Endothelial cell of umbilical vein (primary cell): ENCODE results near the gene RAB32. TPM values are rescaled to one million over a fixed set of nuclear protein-coding genes. Genes with fewer than 3 reads are reported as not detected.

ENCODE experiments used
- BruUV-seq: library from RNA; stranded (reverse); fragments of 400-500 nt; replicated peaks from 2 replicates; lab custom pipeline; 2021; lab: Mats Ljungman, UMichigan
- CTCF ChIA-PET: fragments of 300-600, 350-600 bp; sonication (Branson Sonifier 250); formaldehyde crosslinking; loops from one replicate; lab custom pipeline; 2021; ENCODE audit warnings: antibody characterized with exemption, inconsistent platforms; lab: Charles Lee
- POLR2A ChIA-PET: fragments of 300-600, 350-600 bp; sonication (Branson Sonifier 250); formaldehyde crosslinking; loops from one replicate; lab custom pipeline; 2021; ENCODE audit warnings: antibody characterized with exemption, inconsistent platforms; lab: Charles Lee
- DNase-seq: peaks from one replicate; pipeline ENCODE4 v3.0.0-alpha.2; 2011; ENCODE audit warnings: low read depth, low spot score
- FAIRE-seq: peaks from 2 replicates; lab custom pipeline; 2011; peaks lifted over from hg19 to GRCh38; lab: Jason Lieb, UNC
- H2AFZ ChIP-seq: 2 replicates; pipeline ENCODE4 v1.6.0; 2012; ENCODE audit warnings: low read depth, low read length, control low read depth, inconsistent platforms
- H3K27ac ChIP-seq: 2 replicates; pipeline ENCODE4 v1.5.1; 2011; ENCODE audit warnings: low read depth, mild to moderate bottlenecking, control low read depth, low read length, moderate library complexity; ENCODE audit not compliant: insufficient read depth
- H3K27me3 ChIP-seq, 2 experiments: 2 replicates each; pipeline versions ENCODE4 v1.6.0 to v1.6.1; 2011; ENCODE audit warnings: low read length in 2 of 2, mixed read lengths in 1 of 2; ENCODE audit not compliant: control insufficient read depth in 2 of 2, insufficient read depth in 2 of 2
- H3K36me3 ChIP-seq, 2 experiments: 2 replicates in 1 of 2; 3 replicates in 1 of 2; pipeline ENCODE4 v1.5.1; 2011; ENCODE audit warnings: low read length in 2 of 2, mild to moderate bottlenecking in 1 of 2, moderate library complexity in 1 of 2; ENCODE audit not compliant: control insufficient read depth in 2 of 2, insufficient read depth in 2 of 2; ENCODE audit errors: extremely low read depth in 1 of 2
- H3K4me1 ChIP-seq: 3 replicates; pipeline ENCODE4 v1.5.1; 2011; ENCODE audit warnings: mild to moderate bottlenecking, low read length; ENCODE audit not compliant: control insufficient read depth, insufficient read depth; ENCODE audit errors: extremely low read depth
- H3K4me2 ChIP-seq: 2 replicates; pipeline ENCODE4 v1.6.1; 2011; ENCODE audit warnings: low read length, control low read depth, mixed read lengths; ENCODE audit not compliant: insufficient read depth
- H3K4me3 ChIP-seq, 3 experiments: fragments of 200-600 bp in 1 of 3; sonication (generic), shearing (Covaris generic) in 1 of 3; replicated peaks in 1 of 3; 2 replicates each; pipeline ENCODE4 v1.5.1; 2011 to 2016; ENCODE audit warnings: control low read depth in 3 of 3, low read length in 3 of 3, mild to moderate bottlenecking in 2 of 3, inconsistent platforms in 1 of 3, low read depth in 1 of 3, moderate library complexity in 1 of 3; ENCODE audit not compliant: insufficient read depth in 1 of 3
- H3K79me2 ChIP-seq: 2 replicates; pipeline ENCODE4 v1.6.0; 2012; ENCODE audit warnings: low read length, inconsistent platforms; ENCODE audit not compliant: control insufficient read depth, insufficient read depth
- H3K9ac ChIP-seq: replicated peaks from 2 replicates; pipeline ENCODE3; 2011; ENCODE audit warnings: low read length, control low read depth; ENCODE audit not compliant: insufficient read depth; ENCODE audit errors: extremely low read depth
- H3K9me1 ChIP-seq: replicated peaks from 3 replicates; pipeline ENCODE4 v1.6.0; 2011; ENCODE audit warnings: mild to moderate bottlenecking, low read length; ENCODE audit not compliant: control insufficient read depth, insufficient read depth; ENCODE audit errors: extremely low read depth
- H3K9me3 ChIP-seq: replicated peaks from 2 replicates; pipeline ENCODE4 v1.5.1; 2012; ENCODE audit warnings: low read length, inconsistent platforms; ENCODE audit not compliant: control insufficient read depth, insufficient read depth
- H4K20me1 ChIP-seq: replicated peaks from 2 replicates; pipeline ENCODE3; 2011; ENCODE audit warnings: mild to moderate bottlenecking, low read length; ENCODE audit not compliant: control insufficient read depth, insufficient read depth; ENCODE audit errors: extremely low read depth
- EZH2 ChIP-seq: IDR thresholded peaks from 2 replicates; pipeline ENCODE4 v1.6.1; 2012; ENCODE audit warnings: borderline replicate concordance, low read depth, mild to moderate bottlenecking, moderate library complexity, low read length, inconsistent platforms; ENCODE audit not compliant: severe bottlenecking
- FOS ChIP-seq: IDR thresholded peaks from 2 replicates; pipeline ENCODE4 v1.6.1; 2011; ENCODE audit warnings: mild to moderate bottlenecking, low read length, moderate library complexity, borderline replicate concordance; ENCODE audit not compliant: insufficient read depth
- GATA2 ChIP-seq: IDR thresholded peaks from 2 replicates; pipeline ENCODE4 v1.7.0; 2011; ENCODE audit warnings: low read depth, mild to moderate bottlenecking, moderate library complexity, mixed read lengths, low read length; ENCODE audit not compliant: insufficient read length, insufficient read depth
- JUN ChIP-seq: IDR thresholded peaks from 2 replicates; pipeline ENCODE4 v1.6.1; 2011; ENCODE audit warnings: borderline replicate concordance, low read depth; ENCODE audit not compliant: insufficient read length, insufficient read depth
- MYC ChIP-seq: IDR thresholded peaks from one replicate; pipeline ENCODE4 v1.6.1; 2011; ENCODE audit warnings: mild to moderate bottlenecking, low read depth, low read length
- POLR2A ChIP-seq: IDR thresholded peaks from 2 replicates; pipeline ENCODE4 v1.6.1; 2012; ENCODE audit warnings: low read depth, mild to moderate bottlenecking, control low read depth, low read length
- POLR2AphosphoS5 ChIP-seq: IDR thresholded peaks from 2 replicates; pipeline ENCODE4 v1.6.1; 2012; ENCODE audit warnings: low read depth, mild to moderate bottlenecking, control low read depth, low read length, moderate library complexity; ENCODE audit not compliant: insufficient read depth
- dilution Hi-C: fragments of 300-500 bp; cut with MboI; formaldehyde crosslinking; loops from one replicate; pipeline ENCODE4 v1.15.0; 2019; ENCODE audit warnings: low sequenced_read_pairs; ENCODE audit not compliant: extremely low pct_ligation_motif_present
- intact Hi-C: fragments of 100-400 bp; cut with micrococcal nuclease; formaldehyde crosslinking; loops from one replicate; pipeline ENCODE4 v1.10.0; 2022
- polyA plus RNA-seq, 4 experiments: library from polyadenylated mRNA; depleted of rRNA in 3 of 4; stranded (reverse) in 3 of 4; unstranded in 1 of 4; fragments of >200 nt; gene quantifications; 2 replicates each; pipeline versions ENCODE4 v1.2.1 to v1.2.3, GENCODE V29; 2011 to 2012; ENCODE audit warnings: missing spikeins in 1 of 4
- total RNA-seq: library from RNA; stranded (reverse); gene quantifications from 2 replicates; pipeline ENCODE4 v1.2.3, GENCODE V29; 2021
- TF ChIP-seq, protein P1 (sequence below): IDR thresholded peaks from 2 replicates; pipeline ENCODE4 v1.6.1; 2011; ENCODE audit not compliant: insufficient read depth, insufficient read length
- TF ChIP-seq, protein P2 (sequence below), 2 donors: IDR thresholded peaks; 1 replicate in 1 of 2; 2 replicates in 1 of 2; pipeline ENCODE4 v1.5.1; 2011; ENCODE audit warnings: low read length in 2 of 2, mild to moderate bottlenecking in 2 of 2, moderate library complexity in 2 of 2, control low read depth in 1 of 2, inconsistent platforms in 1 of 2, low read depth in 1 of 2; ENCODE audit not compliant: insufficient read depth in 1 of 2; ENCODE audit errors: extremely low read depth in 1 of 2

Gene RAB32
- total and polyA plus RNA-seq, 2 donors (not counting 3 experiments of a cell fraction or from before 2014, with no cell fraction given): 49.6 to 78.3 TPM

DNA sequence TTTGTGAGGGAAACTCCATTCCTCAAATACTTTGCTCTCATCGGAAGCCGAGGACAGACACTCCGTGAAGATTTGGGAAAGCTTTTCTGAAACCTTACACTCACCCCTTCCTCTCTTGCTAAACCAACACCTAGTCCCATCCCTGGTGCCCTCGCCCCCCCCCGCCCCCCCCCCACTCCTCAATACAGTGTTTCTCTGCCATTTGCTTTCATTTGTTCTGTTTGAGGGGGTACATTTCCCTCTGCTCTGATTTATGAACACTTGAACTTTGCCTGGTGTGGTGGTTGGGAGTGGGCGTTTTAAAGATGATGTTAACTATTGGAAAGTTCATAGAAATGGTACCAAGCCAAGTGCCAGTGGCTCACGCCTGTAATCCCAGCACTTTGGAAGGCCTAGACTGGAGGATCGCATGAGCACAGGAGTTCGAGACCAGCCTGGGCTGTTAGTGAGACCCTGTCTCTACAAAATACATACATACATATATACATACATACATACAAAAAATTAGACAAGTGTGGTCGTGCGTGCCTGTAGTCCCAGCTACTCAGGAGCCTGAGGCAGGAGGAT is 1.1 kb downstream of the RAB32 start:
- ChIA-PET CTCF (interaction anchor here (0.8 to 2.6 kb wide), 6 partner anchors 10 to 615 kb away, joined by 3 to 10 read pairs (median 4); no protein-coding TSS in a partner anchor), POLR2A (no interaction called here)
- DNase-seq (peak; percentile 16), FAIRE-seq (peak; percentile 26)
- Histone ChIP-seq H2AFZ (peak overlapping the region; percentile 3), H3K36me3 (no peaks in the 10 kb centered on the region), H3K27ac (peak overlapping the region; percentile 51), H3K9me3 (no peaks in the 10 kb centered on the region), H4K20me1 (no peaks in the 10 kb centered on the region), H3K4me1 (peaks cover 33% of the 10 kb centered on the region), H3K4me3 (peak overlapping the region; percentile 78 to 95 (median 87)), H3K9ac (peak overlapping the region; percentile 80), H3K4me2 (peak overlapping the region; percentile 54), H3K9me1 (no peaks in the 10 kb centered on the region), H3K27me3 (no peaks in the 10 kb centered on the region), H3K79me2 (peaks cover 56% of the 10 kb centered on the region)
- TF ChIP-seq, protein P1, sequence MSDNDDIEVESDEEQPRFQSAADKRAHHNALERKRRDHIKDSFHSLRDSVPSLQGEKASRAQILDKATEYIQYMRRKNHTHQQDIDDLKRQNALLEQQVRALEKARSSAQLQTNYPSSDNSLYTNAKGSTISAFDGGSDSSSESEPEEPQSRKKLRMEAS: no peak
- TF ChIP-seq GATA2: no peak
- TF ChIP-seq FOS: no peak
- TF ChIP-seq EZH2: no peak
- TF ChIP-seq MYC: no peak
- no peak for TF ChIP-seq JUN
- TF ChIP-seq POLR2AphosphoS5: no peak
- TF ChIP-seq POLR2A: no peak
- TF ChIP-seq, protein P2, sequence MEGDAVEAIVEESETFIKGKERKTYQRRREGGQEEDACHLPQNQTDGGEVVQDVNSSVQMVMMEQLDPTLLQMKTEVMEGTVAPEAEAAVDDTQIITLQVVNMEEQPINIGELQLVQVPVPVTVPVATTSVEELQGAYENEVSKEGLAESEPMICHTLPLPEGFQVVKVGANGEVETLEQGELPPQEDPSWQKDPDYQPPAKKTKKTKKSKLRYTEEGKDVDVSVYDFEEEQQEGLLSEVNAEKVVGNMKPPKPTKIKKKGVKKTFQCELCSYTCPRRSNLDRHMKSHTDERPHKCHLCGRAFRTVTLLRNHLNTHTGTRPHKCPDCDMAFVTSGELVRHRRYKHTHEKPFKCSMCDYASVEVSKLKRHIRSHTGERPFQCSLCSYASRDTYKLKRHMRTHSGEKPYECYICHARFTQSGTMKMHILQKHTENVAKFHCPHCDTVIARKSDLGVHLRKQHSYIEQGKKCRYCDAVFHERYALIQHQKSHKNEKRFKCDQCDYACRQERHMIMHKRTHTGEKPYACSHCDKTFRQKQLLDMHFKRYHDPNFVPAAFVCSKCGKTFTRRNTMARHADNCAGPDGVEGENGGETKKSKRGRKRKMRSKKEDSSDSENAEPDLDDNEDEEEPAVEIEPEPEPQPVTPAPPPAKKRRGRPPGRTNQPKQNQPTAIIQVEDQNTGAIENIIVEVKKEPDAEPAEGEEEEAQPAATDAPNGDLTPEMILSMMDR (IDR thresholded peaks at IDR 0.05; ENCODE audit: extremely low read depth in 1 of 2, insufficient read depth in 1 of 2, low read depth in 1 of 2, low read length in 2 of 2): no peak
- intact Hi-C loops: loop anchor here (2.0 to 10.0 kb wide), 5 partner anchors 54 to 810 kb away; partner anchors contain the start of genes ADGB and EPM2A
- no TSS peak for BruUV-seq
- dilution Hi-C loops: no loop called here
